ENCODE data around the gene KRTAP10-7.

GRCh38 chr21:44585892-44586291, 14.5 kb upstream of the KRTAP10-7 start:
- TF ChIP-seq CTCF (IDR thresholded peaks at IDR 0.05; ENCODE audit: low read length) (no peak), EZH2phosphoT487 (IDR thresholded peaks at IDR 0.05; ENCODE audit: low read length) (no peak), EZH2 (optimal IDR thresholded peaks at IDR 0.05; ENCODE audit: low read depth, low read length) (no peak)
